Right lobe of liver (tissue), 4 donors: ENCODE data around the gene DDX10.

Source experiments
- POLR2A ChIP-seq: fragments of 450-650 bp; IDR thresholded peaks from one replicate; pipeline ENCODE4 v1.6.1; 2017; ENCODE audit warnings: antibody characterized with exemption, mild to moderate bottlenecking
- TF ChIP-seq, protein P1 (sequence below), 4 donors: fragments of 200-600 bp in 3 of 4; fragments of 450-650 bp in 1 of 4; IDR thresholded peaks; one replicate each; pipeline versions ENCODE4 v1.5.1 to v1.8.0; 2016 to 2022; ENCODE audit warnings: antibody characterized with exemption in 4 of 4, mild to moderate bottlenecking in 2 of 4
- donor health status: DM: no; HTN: no; CAD: no.
- donor health status: DM: no; HTN: no; CAD: no.
- donor health status: DM: no; HTN: yes; CAD: no.

DNA sequence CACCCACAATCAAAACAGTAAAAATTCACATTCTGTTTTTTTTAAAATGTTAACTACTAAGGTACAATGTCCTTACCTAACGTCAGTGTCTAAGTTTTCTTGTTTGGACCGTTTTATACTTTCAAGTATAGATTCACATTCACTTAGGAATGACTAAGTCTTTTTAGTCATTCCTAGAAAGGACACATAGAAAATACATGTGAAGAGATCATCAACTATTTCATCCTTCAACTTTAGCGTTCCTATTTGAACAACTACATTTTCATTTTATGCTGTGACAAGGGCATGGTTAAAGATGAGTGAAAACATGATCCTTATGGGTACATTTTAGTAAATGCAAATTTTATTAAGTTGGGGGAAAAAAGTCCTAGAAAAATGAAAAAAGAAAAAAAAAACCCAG, 62.8 kb downstream of the DDX10 start:
- TF ChIP-seq, protein P1, sequence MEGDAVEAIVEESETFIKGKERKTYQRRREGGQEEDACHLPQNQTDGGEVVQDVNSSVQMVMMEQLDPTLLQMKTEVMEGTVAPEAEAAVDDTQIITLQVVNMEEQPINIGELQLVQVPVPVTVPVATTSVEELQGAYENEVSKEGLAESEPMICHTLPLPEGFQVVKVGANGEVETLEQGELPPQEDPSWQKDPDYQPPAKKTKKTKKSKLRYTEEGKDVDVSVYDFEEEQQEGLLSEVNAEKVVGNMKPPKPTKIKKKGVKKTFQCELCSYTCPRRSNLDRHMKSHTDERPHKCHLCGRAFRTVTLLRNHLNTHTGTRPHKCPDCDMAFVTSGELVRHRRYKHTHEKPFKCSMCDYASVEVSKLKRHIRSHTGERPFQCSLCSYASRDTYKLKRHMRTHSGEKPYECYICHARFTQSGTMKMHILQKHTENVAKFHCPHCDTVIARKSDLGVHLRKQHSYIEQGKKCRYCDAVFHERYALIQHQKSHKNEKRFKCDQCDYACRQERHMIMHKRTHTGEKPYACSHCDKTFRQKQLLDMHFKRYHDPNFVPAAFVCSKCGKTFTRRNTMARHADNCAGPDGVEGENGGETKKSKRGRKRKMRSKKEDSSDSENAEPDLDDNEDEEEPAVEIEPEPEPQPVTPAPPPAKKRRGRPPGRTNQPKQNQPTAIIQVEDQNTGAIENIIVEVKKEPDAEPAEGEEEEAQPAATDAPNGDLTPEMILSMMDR (IDR thresholded peaks at IDR 0.05): no peak
- TF ChIP-seq POLR2A: no peak
